GM12878 (cell line): ENCODE results near the gene DNAH2. TPM values are rescaled to one million over a fixed set of nuclear protein-coding genes. Genes with fewer than 3 reads are reported as not detected.

Experiments
- ATAC-seq: fragments of 200-7000 bp; cut with Tn5 transposase; 3 replicates; pipeline ENCODE4 v1.9.1; 2020; ENCODE audit warnings: mild to moderate bottlenecking, moderate library complexity
- BruUV-seq: library from RNA; stranded (reverse); fragments of 400-500 nt; replicated peaks from 2 replicates; lab custom pipeline; 2021; lab: Mats Ljungman, UMichigan
- CTCF ChIA-PET: fragments of 300-600 bp; sonication (Branson Sonifier 250); formaldehyde crosslinking; extraction: SDS; loops from one replicate; lab custom pipeline; 2021; ENCODE audit warnings: inconsistent platforms; lab: Yijun Ruan, JAX
- POLR2A ChIA-PET: fragments of 350-600 bp; formaldehyde crosslinking; extraction: SDS; loops from one replicate; lab custom pipeline; 2021; ENCODE audit warnings: inconsistent platforms; lab: Charles Lee
- RAD21 ChIA-PET: fragments of 300-600 bp; sonication (Branson Sonifier 250); formaldehyde crosslinking; loops from one replicate; lab custom pipeline; 2023; ENCODE audit warnings: antibody characterized with exemption; ENCODE audit not compliant: unreplicated experiment; lab: Charles Lee
- SMC1A ChIA-PET: fragments of 300-600 bp; sonication (Branson Sonifier 250); formaldehyde crosslinking; loops from one replicate; lab custom pipeline; 2023; ENCODE audit not compliant: unreplicated experiment, uncharacterized antibody; lab: Charles Lee
- DNase-seq: peaks from one replicate; pipeline ENCODE4 v3.0.0-alpha.2; 2011; ENCODE audit warnings: low read depth, low spot score
- FAIRE-seq: peaks from 3 replicates; lab custom pipeline; 2011; peaks lifted over from hg19 to GRCh38; lab: Jason Lieb, UNC
- H2AFZ ChIP-seq: 2 replicates; pipeline ENCODE4 v1.6.0; 2011; ENCODE audit warnings: low read depth, low read length, control low read depth; ENCODE audit not compliant: control insufficient read depth
- H3K27ac ChIP-seq: 2 replicates; pipeline ENCODE4 v1.5.1; 2011; ENCODE audit warnings: control low read depth; ENCODE audit not compliant: control insufficient read depth, insufficient read depth
- H3K27me3 ChIP-seq, 2 experiments: replicated peaks in 1 of 2; 2 replicates each; pipeline versions ENCODE4 v1.6.0 to v1.6.1; 2011; ENCODE audit warnings: low read length in 1 of 2; ENCODE audit not compliant: control insufficient read depth in 2 of 2, insufficient read depth in 2 of 2
- H3K36me3 ChIP-seq, 2 experiments: 2 replicates each; pipeline ENCODE4 v1.5.1; 2011; ENCODE audit warnings: low read length in 1 of 2; ENCODE audit not compliant: control insufficient read depth in 2 of 2, insufficient read depth in 2 of 2
- H3K4me1 ChIP-seq: 2 replicates; pipeline ENCODE4 v1.6.1; 2011; ENCODE audit warnings: mild to moderate bottlenecking, low read length, moderate library complexity, mixed read lengths; ENCODE audit not compliant: control insufficient read depth, insufficient read depth
- H3K4me2 ChIP-seq: 2 replicates; pipeline ENCODE4 v1.6.0; 2011; ENCODE audit warnings: control low read depth; ENCODE audit not compliant: control insufficient read depth, insufficient read depth
- H3K4me3 ChIP-seq: fragments of 200-600 bp; sonication (generic); 2 replicates; pipeline ENCODE4 v1.5.1; 2016
- H3K79me2 ChIP-seq: 2 replicates; pipeline ENCODE4 v1.6.0; 2011; ENCODE audit warnings: low read length; ENCODE audit not compliant: control insufficient read depth, insufficient read depth
- H3K9ac ChIP-seq: 2 replicates; pipeline ENCODE4 v1.8.0; 2011; ENCODE audit warnings: low read length, control low read depth, mixed read lengths; ENCODE audit not compliant: control insufficient read depth, insufficient read depth
- H3K9me3 ChIP-seq: replicated peaks from 3 replicates; pipeline ENCODE4 v1.5.1; 2011; ENCODE audit warnings: mild to moderate bottlenecking, low read length; ENCODE audit not compliant: control insufficient read depth, insufficient read depth
- H4K20me1 ChIP-seq: 2 replicates; pipeline ENCODE4 v1.6.0; 2011; ENCODE audit not compliant: control insufficient read depth, insufficient read depth
- BACH1 ChIP-seq: fragments of 450-650 bp; IDR thresholded peaks from 2 replicates; pipeline ENCODE4 v1.6.1; 2017; ENCODE audit warnings: mild to moderate bottlenecking, borderline replicate concordance
- CBFB ChIP-seq: IDR thresholded peaks from 2 replicates; pipeline ENCODE4 v1.6.1; 2016; ENCODE audit warnings: antibody characterized with exemption, low read depth
- EP300 ChIP-seq, 2 experiments: fragments of 150-350 bp in 1 of 2; IDR thresholded peaks; 2 replicates each; pipeline ENCODE4 v1.6.1; 2011 to 2012; ENCODE audit warnings: low read depth in 2 of 2, low read length in 2 of 2, borderline replicate concordance in 1 of 2, improper control_type of control experiment in 1 of 2, inconsistent platforms in 1 of 2; ENCODE audit not compliant: control insufficient read depth in 1 of 2
- ESRRA ChIP-seq: IDR thresholded peaks from 2 replicates; pipeline ENCODE4 v1.6.1; 2012; ENCODE audit warnings: mild to moderate bottlenecking, low read length, improper control_type of control experiment
- IKZF1 ChIP-seq: fragments of 450-650 bp; conservative IDR thresholded peaks from 2 replicates; pipeline ENCODE4 v1.6.1; 2017; ENCODE audit warnings: antibody characterized with exemption, mild to moderate bottlenecking
- JUNB ChIP-seq: IDR thresholded peaks from 2 replicates; pipeline ENCODE4 v1.6.1; 2016; ENCODE audit warnings: antibody characterized with exemption, mild to moderate bottlenecking
- KAT2A ChIP-seq: conservative IDR thresholded peaks from 2 replicates; pipeline ENCODE4 v1.6.1; 2011; ENCODE audit warnings: low read depth, low read length; ENCODE audit not compliant: control insufficient read depth
- KLF5 ChIP-seq: fragments of 450-650 bp; IDR thresholded peaks from 2 replicates; pipeline ENCODE4 v1.6.1; 2014; ENCODE audit warnings: mild to moderate bottlenecking; ENCODE audit not compliant: partially characterized antibody
- NR2F1 ChIP-seq: fragments of 450-650 bp; conservative IDR thresholded peaks from 2 replicates; pipeline ENCODE4 v1.6.1; 2017; ENCODE audit warnings: mild to moderate bottlenecking
- PAX5 ChIP-seq: IDR thresholded peaks from 2 replicates; pipeline ENCODE4 v1.6.1; 2011; ENCODE audit warnings: low read depth, low read length, borderline replicate concordance
- RAD21 ChIP-seq: IDR thresholded peaks from 2 replicates; pipeline ENCODE4 v1.6.1; 2011; ENCODE audit warnings: mild to moderate bottlenecking, low read depth, low read length, moderate library complexity; ENCODE audit not compliant: insufficient read depth
- SIX5 ChIP-seq: IDR thresholded peaks from 2 replicates; pipeline ENCODE4 v1.6.1; 2011; ENCODE audit warnings: mild to moderate bottlenecking, low read depth, low read length, moderate library complexity; ENCODE audit not compliant: severe bottlenecking
- SPI1 ChIP-seq: IDR thresholded peaks from 2 replicates; pipeline ENCODE4 v1.6.1; 2011; ENCODE audit warnings: low read depth, mild to moderate bottlenecking, low read length, moderate library complexity, borderline replicate concordance; ENCODE audit not compliant: insufficient read depth
- SRF ChIP-seq, 2 experiments: IDR thresholded peaks; 2 replicates each; pipeline ENCODE4 v1.6.1; 2011; ENCODE audit warnings: low read depth in 2 of 2, low read length in 2 of 2, mild to moderate bottlenecking in 1 of 2, moderate library complexity in 1 of 2
- YBX1 ChIP-seq: fragments of 450-650 bp; IDR thresholded peaks from 2 replicates; pipeline ENCODE4 v1.6.1; 2016; ENCODE audit warnings: antibody characterized with exemption
- ZNF217 ChIP-seq: fragments of 450-650 bp; IDR thresholded peaks from 2 replicates; pipeline ENCODE4 v1.6.1; 2017; ENCODE audit warnings: antibody characterized with exemption, mild to moderate bottlenecking
- ZNF24 ChIP-seq: fragments of 450-650 bp; IDR thresholded peaks from 2 replicates; pipeline ENCODE4 v1.6.1; 2017; ENCODE audit warnings: antibody characterized with exemption, mild to moderate bottlenecking
- WGBS: methylation state at CpG from one replicate; pipeline ENCODE4 v1.1.6; 2016; ENCODE audit warnings: low lambda C conversion rate; ENCODE audit not compliant: insufficient replicate concordance, insufficient coverage; ENCODE audit errors: missing lambda C conversion rate; 5-methylcytosine and 5-hydroxymethylcytosine counted together
- in situ Hi-C: fragments of 300-500 bp; cut with MboI; formaldehyde crosslinking; loops from 9 replicates; pipeline ENCODE4 v1.14.3; 2018; ENCODE audit warnings: mixed read lengths
- intact Hi-C: fragments of 100-400 bp; cut with micrococcal nuclease; formaldehyde crosslinking; loops from one replicate; pipeline ENCODE4 v1.14.2; 2022; ENCODE audit not compliant: unreplicated experiment
- polyA plus RNA-seq, 11 experiments: library from polyadenylated mRNA; depleted of rRNA in 4 of 11; unstranded in 6 of 11; stranded (reverse) in 5 of 11; fragments of >200 nt; fragmentation: Nextera tagmentation in 4 of 11; fragmentation: Illumina TruSeq in 1 of 11; extraction: Ambion mirVana in 4 of 11; extraction: Trizol in 1 of 11; gene quantifications; 1 replicate in 1 of 11; 2 replicates in 10 of 11; pipeline versions ENCODE4 v1.2.1 to v1.2.3, GENCODE V29; 2011 to 2016; ENCODE audit warnings: inconsistent platforms in 2 of 11, missing spikeins in 2 of 11, low read depth in 1 of 11
- total RNA-seq, 4 experiments: library from RNA; depleted of rRNA in 3 of 4; stranded (reverse); fragments of >200 nt in 3 of 4; fragmentation: Illumina TruSeq in 1 of 4; extraction: Trizol in 1 of 4; gene quantifications; 2 replicates each; pipeline versions ENCODE4 v1.2.1 to v1.2.3, GENCODE V29; 2013 to 2021
- TF ChIP-seq, protein P1 (sequence below): fragments of 450-650 bp; IDR thresholded peaks from 2 replicates; pipeline ENCODE4 v1.6.1; 2018; ENCODE audit warnings: mild to moderate bottlenecking, low read depth, moderate library complexity; ENCODE audit not compliant: partially characterized antibody
- TF ChIP-seq, protein P2 (sequence below): IDR thresholded peaks from 2 replicates; pipeline ENCODE4 v1.6.1; 2012; ENCODE audit warnings: low read depth, low read length, improper control_type of control experiment

DNAH2 gene
- total and polyA plus RNA-seq, 10 of the 15 experiments (the other 5 are each of a cell fraction or from before 2014, with no cell fraction given): not detected

DNA sequence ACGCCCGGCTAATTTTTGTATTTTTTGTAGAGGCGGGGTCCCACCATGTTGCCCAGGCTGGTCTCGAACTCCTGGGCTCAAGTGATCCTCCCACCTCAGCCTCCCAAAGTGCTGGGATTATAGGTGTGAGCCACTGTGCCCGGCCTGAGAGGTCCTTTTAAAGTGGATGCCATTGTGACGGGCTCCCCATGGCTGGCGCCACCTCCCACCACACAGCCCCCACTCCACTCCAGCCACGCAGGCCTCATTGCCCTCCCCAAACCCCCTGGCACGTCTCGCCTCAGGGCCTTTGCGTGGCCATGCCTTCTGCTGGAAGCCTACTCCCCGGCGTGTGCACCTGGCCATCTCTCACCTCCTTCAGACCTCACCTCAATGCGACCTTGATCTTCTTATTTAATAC, 104.6 kb downstream of the DNAH2 start:
- Histone ChIP-seq H3K4me3 (no peak overlapping the region), H3K4me1 (no peaks in the 10 kb centered on the region), H3K27ac (no peak overlapping the region), H3K79me2 (no peaks in the 10 kb centered on the region), H3K9ac (no peak overlapping the region), H3K4me2 (no peak overlapping the region), H3K36me3 (no peaks in the 10 kb centered on the region), H3K27me3 (peaks cover 0 to 2% of the 10 kb centered on the region in 2 experiments; a peak in 2 of 4 replicates), H4K20me1 (no peaks in the 10 kb centered on the region), H3K9me3 (no peaks in the 10 kb centered on the region), H2AFZ (no peak overlapping the region)
- intact Hi-C loops: loop anchor here (1.0 to 10.0 kb wide), 3 partner anchors 29 to 168 kb away; no protein-coding TSS in a partner anchor
- POLR2A ChIA-PET: interaction anchor here (0.6 kb wide), 1 partner anchor 1731 kb away, joined by 3 read pairs; no protein-coding TSS in a partner anchor
- CTCF ChIA-PET: interaction anchor here (1.1 to 4.6 kb wide), 10 partner anchors 12 to 238 kb away, joined by 3 to 39 read pairs (median 5); partner anchors contain the start of gene KDM6B
- RAD21 ChIA-PET: interaction anchor here (1.2 to 1.5 kb wide), 2 partner anchors 15 to 35 kb away, joined by 3 to 4 read pairs; partner anchors contain the start of genes CYB5D1 and NAA38
- 36% methylated on average over 14 of the region's 14 CpGs for WGBS
- TF ChIP-seq KAT2A (no peak), NR2F1 (no peak), PAX5 (no peak), ESRRA (no peak), SPI1 (no peak), SIX5 (no peak), YBX1 (no peak), EP300 (IDR thresholded peaks at IDR 0.05; ENCODE audit: borderline replicate concordance in 1 of 2, control insufficient read depth in 1 of 2, low read depth in 2 of 2, low read length in 2 of 2) (no peak), JUNB (no peak), CBFB (no peak), IKZF1 (no peak), ZNF24 (no peak), RAD21 (no peak), SRF (IDR thresholded peaks at IDR 0.05; ENCODE audit: low read depth in 2 of 2, low read length in 2 of 2) (no peak), BACH1 (no peak), KLF5 (no peak), ZNF217 (no peak)
- TF ChIP-seq, protein P1, sequence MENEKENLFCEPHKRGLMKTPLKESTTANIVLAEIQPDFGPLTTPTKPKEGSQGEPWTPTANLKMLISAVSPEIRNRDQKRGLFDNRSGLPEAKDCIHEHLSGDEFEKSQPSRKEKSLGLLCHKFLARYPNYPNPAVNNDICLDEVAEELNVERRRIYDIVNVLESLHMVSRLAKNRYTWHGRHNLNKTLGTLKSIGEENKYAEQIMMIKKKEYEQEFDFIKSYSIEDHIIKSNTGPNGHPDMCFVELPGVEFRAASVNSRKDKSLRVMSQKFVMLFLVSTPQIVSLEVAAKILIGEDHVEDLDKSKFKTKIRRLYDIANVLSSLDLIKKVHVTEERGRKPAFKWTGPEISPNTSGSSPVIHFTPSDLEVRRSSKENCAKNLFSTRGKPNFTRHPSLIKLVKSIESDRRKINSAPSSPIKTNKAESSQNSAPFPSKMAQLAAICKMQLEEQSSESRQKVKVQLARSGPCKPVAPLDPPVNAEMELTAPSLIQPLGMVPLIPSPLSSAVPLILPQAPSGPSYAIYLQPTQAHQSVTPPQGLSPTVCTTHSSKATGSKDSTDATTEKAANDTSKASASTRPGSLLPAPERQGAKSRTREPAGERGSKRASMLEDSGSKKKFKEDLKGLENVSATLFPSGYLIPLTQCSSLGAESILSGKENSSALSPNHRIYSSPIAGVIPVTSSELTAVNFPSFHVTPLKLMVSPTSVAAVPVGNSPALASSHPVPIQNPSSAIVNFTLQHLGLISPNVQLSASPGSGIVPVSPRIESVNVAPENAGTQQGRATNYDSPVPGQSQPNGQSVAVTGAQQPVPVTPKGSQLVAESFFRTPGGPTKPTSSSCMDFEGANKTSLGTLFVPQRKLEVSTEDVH: no peak
- TF ChIP-seq, protein P2, sequence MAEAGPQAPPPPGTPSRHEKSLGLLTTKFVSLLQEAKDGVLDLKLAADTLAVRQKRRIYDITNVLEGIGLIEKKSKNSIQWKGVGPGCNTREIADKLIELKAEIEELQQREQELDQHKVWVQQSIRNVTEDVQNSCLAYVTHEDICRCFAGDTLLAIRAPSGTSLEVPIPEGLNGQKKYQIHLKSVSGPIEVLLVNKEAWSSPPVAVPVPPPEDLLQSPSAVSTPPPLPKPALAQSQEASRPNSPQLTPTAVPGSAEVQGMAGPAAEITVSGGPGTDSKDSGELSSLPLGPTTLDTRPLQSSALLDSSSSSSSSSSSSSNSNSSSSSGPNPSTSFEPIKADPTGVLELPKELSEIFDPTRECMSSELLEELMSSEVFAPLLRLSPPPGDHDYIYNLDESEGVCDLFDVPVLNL: no peak
- BruUV-seq: no TSS peak
- FAIRE-seq (no peak), DNase-seq (no peak), ATAC-seq (no peak)
- SMC1A ChIA-PET: interaction anchor here (0.6 to 2.3 kb wide), 8 partner anchors 11 to 180 kb away, joined by 3 to 8 read pairs (median 5); partner anchors contain the start of genes CYB5D1, KDM6B and NAA38
- in situ Hi-C loops: loop anchor here (5.0 kb wide), 1 partner anchor 165 kb away; no protein-coding TSS in a partner anchor
